Keratinocyte (primary cell): ENCODE data around the gene ETV5.

Experiments
- CTCF ChIP-seq, 3 experiments: IDR thresholded peaks in 1 of 3; conservative IDR thresholded peaks in 1 of 3; optimal IDR thresholded peaks in 1 of 3; 2 replicates in 2 of 3; 3 replicates in 1 of 3; pipeline versions ENCODE3 to v1.5.1; 2011; ENCODE audit warnings: low read length in 3 of 3, mild to moderate bottlenecking in 3 of 3, moderate library complexity in 2 of 3, control low read depth in 1 of 3, inconsistent platforms in 1 of 3; ENCODE audit not compliant: insufficient read depth in 2 of 3; ENCODE audit errors: extremely low read depth in 1 of 3
- EZH2 ChIP-seq: IDR thresholded peaks from one replicate; pipeline ENCODE4 v1.6.1; 2012; ENCODE audit warnings: inconsistent platforms, mild to moderate bottlenecking, low read length, moderate library complexity

GRCh38 chr3:186092360-186093070 lies 16.4 kb downstream of the ETV5 start:
- TF ChIP-seq CTCF (optimal IDR thresholded peaks at IDR 0.05 in 1 of 3, IDR thresholded peaks at IDR 0.05 in 1 of 3, conservative IDR thresholded peaks at IDR 0.05 in 1 of 3; ENCODE audit: extremely low read depth in 1 of 3, insufficient read depth in 2 of 3, low read length in 3 of 3), result no peak
- no peak for TF ChIP-seq EZH2
